ENCODE results near the gene KLHDC1.
A peak's percentile ranks its signal among the peaks of the same experiment; 100 is the strongest.
"Not testable (repeated sequence)": the region's sequence is repeated elsewhere in the genome, so short reads cannot be mapped to it uniquely, and the experiment has no call there.

Gene KLHDC1

DNA sequence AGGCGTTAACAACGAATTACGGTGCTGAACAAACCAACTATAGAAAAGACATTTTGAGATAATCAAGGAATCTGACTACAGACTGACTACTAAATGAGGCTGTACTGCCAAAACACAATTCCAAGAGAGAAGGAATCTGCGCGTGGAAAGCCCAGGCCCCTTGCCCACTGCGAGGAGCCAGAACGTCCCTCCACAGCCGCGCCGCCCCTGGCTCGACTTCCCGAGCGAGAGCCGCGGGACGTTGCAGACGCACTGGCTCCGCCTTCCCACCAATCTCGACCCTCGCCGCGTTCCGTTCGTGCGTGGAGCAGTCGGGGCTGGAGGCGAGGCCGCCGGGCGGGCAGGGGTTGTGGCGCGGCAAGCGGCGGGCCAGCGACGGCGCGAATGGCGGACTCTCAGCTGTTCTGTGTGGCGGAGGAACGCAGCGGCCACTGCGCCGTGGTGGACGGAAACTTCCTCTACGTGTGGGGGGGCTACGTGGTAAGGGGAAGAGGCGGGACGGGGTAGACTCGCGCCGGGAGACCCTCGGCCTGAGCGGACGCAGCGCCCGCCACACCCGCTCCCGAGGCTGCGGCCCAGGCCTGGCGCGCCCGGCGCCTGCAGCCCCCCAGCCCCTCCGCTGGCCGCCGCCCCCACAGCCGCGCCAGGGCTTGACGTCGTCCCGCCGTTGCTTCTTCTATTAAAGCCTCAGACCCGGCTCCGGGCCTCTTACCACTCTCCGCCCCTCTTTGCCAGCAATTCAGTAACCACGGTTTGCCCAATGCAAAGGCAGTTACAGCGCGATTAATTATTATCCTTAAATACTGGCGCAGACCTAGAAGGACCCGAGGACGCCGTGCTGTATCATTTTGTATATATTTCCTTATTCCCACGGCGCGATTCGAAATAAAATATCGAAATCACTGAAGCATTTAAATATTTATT is at the start of gene KLHDC1:
Gene KLHDC1, plus strand, starts transcription at position 310 of the 924 bp plus-strand sequence. Its CDS starts 75 bp downstream, at position 385.
- DNase-seq, result peak; percentile 39 to 90 (median 77)

- DNase-seq, result no peak
These were observed 39.4 kb upstream of the KLHDC1 start for GRCh38 chr14:49653508-49653907.

DNA sequence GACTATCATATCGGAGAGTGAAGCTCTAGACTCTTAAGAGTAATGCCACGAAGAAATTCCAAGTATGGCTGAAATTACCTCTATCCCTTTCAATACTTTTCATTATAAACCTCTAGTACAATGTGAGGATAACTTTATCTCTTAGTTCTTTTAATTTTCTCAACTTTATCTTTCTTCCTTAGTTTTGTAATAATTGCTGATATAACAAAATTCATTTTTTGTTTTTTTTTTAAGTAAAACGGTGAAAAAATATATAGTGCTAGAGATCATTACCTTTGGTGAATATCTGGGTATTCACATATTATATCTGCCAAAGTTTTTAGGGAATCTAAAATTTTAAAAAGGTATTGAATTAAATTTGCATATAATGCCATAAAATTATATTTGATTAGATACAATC is 38.4 kb upstream of the KLHDC1 start:
- no peak for DNase-seq

GRCh38 chr14:49657500-49657899 is 35.4 kb upstream of the KLHDC1 start:
- DNase-seq, result not testable (repeated sequence)

DNA sequence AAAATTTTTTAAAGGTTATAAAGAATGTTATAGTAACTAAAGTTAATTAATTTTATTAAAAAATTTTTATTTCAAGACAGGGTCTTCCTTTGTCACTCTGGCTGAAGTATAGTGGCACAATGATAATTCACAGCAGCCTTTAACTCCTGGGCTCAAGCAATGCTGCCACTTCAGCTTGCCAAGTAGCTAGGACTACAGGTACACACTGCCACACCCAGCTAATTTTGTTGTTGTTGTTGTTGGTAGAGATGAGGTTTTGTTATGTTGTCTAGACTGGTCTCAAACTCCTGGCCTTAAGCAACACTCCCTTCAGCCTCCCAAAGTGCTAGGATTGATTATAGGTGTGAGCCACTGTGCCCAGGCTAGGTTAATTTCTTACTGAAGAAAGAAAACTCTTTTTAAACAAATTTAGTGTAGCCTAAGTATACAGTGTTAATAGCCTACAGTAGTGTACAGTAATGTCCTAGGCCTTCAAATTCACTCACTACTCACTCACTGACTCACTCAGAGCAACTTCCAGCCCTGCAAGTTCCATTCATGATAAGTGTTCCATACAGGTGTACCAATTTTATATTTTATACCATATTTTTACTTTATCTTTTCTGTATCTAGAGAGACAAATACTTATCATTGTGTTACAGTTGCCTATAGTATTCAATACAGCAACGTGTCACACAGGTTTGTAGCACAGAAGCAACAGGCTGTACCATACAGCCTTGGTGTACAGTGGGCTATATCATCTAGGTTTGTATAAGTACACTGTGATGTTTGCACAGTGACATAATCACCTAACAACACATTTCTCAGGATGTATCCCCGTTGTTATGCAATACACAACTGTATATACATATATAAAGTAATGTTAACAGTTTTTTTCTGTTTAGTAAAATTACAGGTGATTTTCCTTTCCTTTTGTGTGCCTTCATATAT is 33.1 kb upstream of the KLHDC1 start:
- no peak for DNase-seq

GRCh38 chr14:49670475-49670874 is 22.4 kb upstream of the KLHDC1 start:
- DNase-seq, result no peak

DNA sequence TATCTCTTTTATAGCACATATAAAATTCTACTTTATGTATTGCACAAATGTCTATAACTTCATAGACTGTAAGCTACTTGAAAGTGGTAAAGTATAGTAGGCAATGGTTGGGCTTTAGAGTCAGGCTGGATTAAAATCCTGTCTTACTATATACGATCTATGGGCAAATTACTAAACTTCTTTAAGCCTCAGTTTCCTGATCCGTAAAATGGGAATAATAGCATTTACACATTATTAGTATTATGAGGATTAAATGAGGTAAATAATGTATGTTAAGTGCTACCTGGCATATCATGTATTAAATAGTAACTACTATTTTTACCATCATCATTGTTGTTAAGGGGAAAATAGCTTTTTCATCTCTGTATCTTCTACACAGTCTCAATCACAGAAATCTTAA is 19.3 kb upstream of the KLHDC1 start:
- DNase-seq, result no peak

GRCh38 chr14:49677643-49678042 is 15.3 kb upstream of the KLHDC1 start:
- DNase-seq, result no peak

GRCh38 chr14:49679271-49679670 is 13.6 kb upstream of the KLHDC1 start:
- no peak for DNase-seq

- no peak for DNase-seq
These were observed 6.5 kb upstream of the KLHDC1 start for GRCh38 chr14:49686425-49686824.

GRCh38 chr14:49687942-49688700 is 4.8 kb upstream of the KLHDC1 start, which contains the start of gene POLE2:
Gene POLE2 (minus strand): TSS chr14:49688214. CDS start chr14:49688203, 11 bp downstream.
- peak in 13 of 14 donors; percentile 4 to 76 (median 54) for DNase-seq

- no peak for DNase-seq
These were observed 4.3 kb upstream of the KLHDC1 start for GRCh38 chr14:49688701-49689030.

GRCh38 chr14:49691031-49691430 is 1.9 kb upstream of the KLHDC1 start:
- no peak for DNase-seq

GRCh38 chr14:49692193-49692757 is 645 bp upstream of the KLHDC1 start:
- no peak for DNase-seq

- DNase-seq, result not testable (repeated sequence)
These were observed 810 bp downstream of the KLHDC1 start for GRCh38 chr14:49693735-49694124.

DNA sequence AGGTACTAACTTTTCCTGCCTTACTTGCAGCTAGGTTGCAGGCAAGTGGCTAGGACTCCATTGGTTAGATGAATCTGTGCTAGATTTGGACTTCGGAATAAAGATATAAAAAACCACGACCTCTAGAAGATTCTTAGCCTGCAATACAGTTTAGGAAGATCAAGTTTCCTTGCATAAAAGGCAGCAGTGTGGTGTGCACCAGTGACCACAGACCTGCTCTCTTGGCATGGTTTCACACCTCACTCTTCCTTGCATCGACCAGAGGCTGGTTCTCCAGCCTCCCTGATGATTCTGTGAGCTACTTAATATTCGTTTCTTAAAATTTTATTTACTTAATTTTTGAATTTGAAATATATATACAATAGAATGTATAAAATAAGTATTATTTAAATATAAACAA is 9.8 kb downstream of the KLHDC1 start:
- no peak for DNase-seq

DNA sequence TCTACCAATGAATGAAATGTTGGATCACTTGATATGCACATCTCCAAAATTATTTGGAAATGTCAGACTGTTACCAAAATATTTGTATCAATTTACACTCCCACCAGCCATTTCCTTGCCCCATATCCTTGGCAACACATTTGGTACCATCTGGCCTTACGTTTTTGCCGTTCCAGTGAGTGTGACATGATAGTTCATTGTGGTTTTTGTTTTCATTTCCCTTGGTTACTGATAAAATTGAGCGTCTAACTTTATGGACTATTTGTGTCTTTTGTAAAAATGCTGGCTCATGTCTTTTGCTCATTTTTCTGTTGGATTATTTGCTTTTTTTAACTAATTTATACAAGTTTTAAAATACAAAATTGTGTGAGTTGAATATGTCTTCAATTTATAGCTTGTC is 11.0 kb downstream of the KLHDC1 start:
- no peak for DNase-seq

GRCh38 chr14:49704471-49704870 is 11.6 kb downstream of the KLHDC1 start:
- DNase-seq, result not testable (repeated sequence)

GRCh38 chr14:49710993-49711392 is 18.1 kb downstream of the KLHDC1 start:
- DNase-seq, result not testable (repeated sequence)

DNA sequence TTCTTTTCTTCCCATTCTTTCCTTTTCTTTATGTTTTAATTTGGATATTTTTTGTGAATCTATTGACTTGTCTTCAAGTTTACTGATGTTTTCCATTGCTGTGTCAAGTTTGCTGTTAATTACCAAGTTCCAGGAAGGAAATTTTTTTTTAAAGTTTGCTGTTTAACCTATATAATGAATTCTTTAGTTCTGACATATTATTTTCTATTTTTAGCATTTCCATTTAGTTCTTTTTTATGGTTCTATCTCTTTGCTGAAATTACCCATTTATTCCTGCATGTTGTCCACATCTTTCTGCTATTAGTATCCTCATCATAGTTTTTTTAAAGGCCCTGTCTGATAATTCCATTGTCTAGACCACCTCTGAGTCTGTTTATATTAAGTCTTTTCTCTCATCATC is 27.8 kb downstream of the KLHDC1 start:
- no peak for DNase-seq

DNA sequence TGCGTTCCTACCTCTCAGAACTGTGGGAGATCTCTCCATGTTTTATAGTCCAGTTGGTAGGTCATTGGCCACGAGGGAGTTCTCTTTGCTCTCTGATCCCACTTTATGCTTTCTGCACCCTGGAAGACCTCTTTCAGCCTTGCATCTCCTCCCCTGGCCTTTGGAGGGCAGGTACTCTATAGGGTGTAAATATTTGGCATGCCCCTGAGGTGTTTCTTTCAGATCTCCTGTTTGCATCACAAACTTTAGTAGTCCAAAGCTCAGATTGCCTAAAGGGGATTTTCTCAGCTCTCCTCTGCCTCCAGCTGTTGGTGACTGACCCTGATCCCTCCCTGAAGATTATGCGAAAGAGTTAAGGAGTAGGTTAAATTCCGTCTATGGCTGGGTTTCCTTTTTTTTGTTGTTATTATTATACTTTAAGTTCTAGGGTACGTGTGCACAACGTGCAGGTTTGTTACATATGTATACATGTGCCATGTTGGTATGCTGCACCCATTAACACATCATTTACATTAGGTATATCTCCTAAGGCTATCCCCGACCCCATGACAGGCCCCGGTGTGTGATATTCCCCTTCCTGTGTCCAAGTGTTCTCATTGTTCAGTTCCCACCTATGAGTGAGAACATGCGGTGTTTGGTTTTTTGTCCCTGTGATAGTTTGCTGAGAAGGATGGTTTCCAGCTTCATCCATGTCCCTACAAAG is 29.0 kb downstream of the KLHDC1 start:
- not testable (repeated sequence) for DNase-seq
